Liver (tissue), 9 donors: Measurements from ENCODE around the gene DNAJA2. TPM values are rescaled to one million over a fixed set of nuclear protein-coding genes. Genes with fewer than 3 reads are reported as not detected.

Experiments
- DNase-seq: peaks from one replicate; pipeline ENCODE4 v3.0.0-alpha.2; 2017; ENCODE audit warnings: low spot score
- H3K27ac ChIP-seq, 2 donors: one replicate each; pipeline ENCODE4 v1.7.0; 2013; ENCODE audit warnings: inconsistent platforms in 2 of 2, low read length in 2 of 2, control low read depth in 1 of 2, low read depth in 1 of 2, mild to moderate bottlenecking in 1 of 2
- H3K27me3 ChIP-seq, 4 donors: one replicate each; pipeline versions ENCODE4 v1.6.1 to v1.7.0; 2013; ENCODE audit warnings: low read length in 3 of 4, inconsistent platforms in 1 of 4, mild to moderate bottlenecking in 1 of 4, moderate library complexity in 1 of 4; ENCODE audit not compliant: control insufficient read depth in 4 of 4, insufficient read depth in 4 of 4
- H3K36me3 ChIP-seq, 4 donors: one replicate each; pipeline versions ENCODE4 v1.6.1 to v1.7.0; 2013; ENCODE audit warnings: low read length in 3 of 4, mild to moderate bottlenecking in 3 of 4, low read depth in 1 of 4, moderate library complexity in 1 of 4; ENCODE audit not compliant: control insufficient read depth in 4 of 4, insufficient read depth in 3 of 4
- H3K4me1 ChIP-seq, 4 donors: one replicate each; pipeline versions ENCODE4 v1.6.1 to v1.7.0; 2013; ENCODE audit warnings: low read length in 3 of 4, mild to moderate bottlenecking in 3 of 4, moderate library complexity in 1 of 4; ENCODE audit not compliant: control insufficient read depth in 4 of 4, insufficient read depth in 4 of 4
- H3K4me3 ChIP-seq, 3 donors: one replicate each; pipeline versions ENCODE4 v1.6.1 to v1.7.0; 2013; ENCODE audit warnings: low read length in 3 of 3, control low read depth in 1 of 3, low read depth in 1 of 3, mild to moderate bottlenecking in 1 of 3
- H3K9ac ChIP-seq, 2 donors: one replicate each; pipeline ENCODE4 v1.7.0; 2013; ENCODE audit warnings: low read length in 2 of 2, mild to moderate bottlenecking in 2 of 2, moderate library complexity in 2 of 2, control low read depth in 1 of 2, low read depth in 1 of 2
- H3K9me3 ChIP-seq, 4 donors: one replicate each; pipeline versions ENCODE4 v1.6.1 to v1.7.0; 2013; ENCODE audit warnings: low read length in 3 of 4; ENCODE audit not compliant: control insufficient read depth in 4 of 4
- EGR1 ChIP-seq, 2 donors: IDR thresholded peaks; 2 replicates each; pipeline ENCODE4 v1.6.1; 2016 to 2018; ENCODE audit warnings: antibody characterized with exemption in 2 of 2, low read depth in 2 of 2
- FOXA1 ChIP-seq: IDR thresholded peaks from 2 replicates; pipeline ENCODE4 v1.6.1; 2016; ENCODE audit warnings: antibody characterized with exemption
- FOXA2 ChIP-seq: IDR thresholded peaks from 2 replicates; pipeline ENCODE4 v1.6.1; 2016; ENCODE audit warnings: antibody characterized with exemption
- GABPA ChIP-seq, 2 donors: IDR thresholded peaks in 1 of 2; conservative IDR thresholded peaks in 1 of 2; 2 replicates each; pipeline ENCODE4 v1.6.1; 2016; ENCODE audit warnings: antibody characterized with exemption in 2 of 2, mild to moderate bottlenecking in 1 of 2, moderate library complexity in 1 of 2
- HNF4A ChIP-seq, 2 donors: conservative IDR thresholded peaks; 2 replicates each; pipeline ENCODE4 v1.6.1; 2016; ENCODE audit warnings: antibody characterized with exemption in 2 of 2, mild to moderate bottlenecking in 2 of 2
- HNF4G ChIP-seq: IDR thresholded peaks from 2 replicates; pipeline ENCODE4 v1.6.1; 2016; ENCODE audit warnings: antibody characterized with exemption
- JUND ChIP-seq, 2 donors: IDR thresholded peaks; 2 replicates each; pipeline ENCODE4 v1.6.1; 2016; ENCODE audit warnings: antibody characterized with exemption in 2 of 2
- NR2F2 ChIP-seq: IDR thresholded peaks from 2 replicates; pipeline ENCODE4 v1.6.1; 2016; ENCODE audit warnings: antibody characterized with exemption
- RAD21 ChIP-seq, 2 donors: IDR thresholded peaks; 2 replicates each; pipeline ENCODE4 v1.6.1; 2016; ENCODE audit warnings: antibody characterized with exemption in 2 of 2, mild to moderate bottlenecking in 2 of 2
- RXRA ChIP-seq, 2 donors: IDR thresholded peaks; 2 replicates each; pipeline ENCODE4 v1.6.1; 2017 to 2018; ENCODE audit warnings: antibody characterized with exemption in 2 of 2, mild to moderate bottlenecking in 1 of 2
- SP1 ChIP-seq: IDR thresholded peaks from 2 replicates; pipeline ENCODE4 v1.6.1; 2018; ENCODE audit warnings: antibody characterized with exemption, mild to moderate bottlenecking
- TAF1 ChIP-seq: conservative IDR thresholded peaks from 2 replicates; pipeline ENCODE4 v1.6.1; 2016; ENCODE audit warnings: antibody characterized with exemption, mild to moderate bottlenecking
- YY1 ChIP-seq: IDR thresholded peaks from 2 replicates; pipeline ENCODE4 v1.6.1; 2016; ENCODE audit warnings: antibody characterized with exemption, mild to moderate bottlenecking
- WGBS: extraction: QIAGEN DNeasy Blood & Tissue Kit; methylation state at CpG from one replicate; pipeline ENCODE4 v1.1.7; 2013; 5-methylcytosine and 5-hydroxymethylcytosine counted together
- polyA plus RNA-seq, 2 donors: library from polyadenylated mRNA; stranded (reverse) in 1 of 2; unstranded in 1 of 2; fragments of 200-250 nt in 1 of 2; fragments of >200 nt in 1 of 2; fragmentation: Nextera tagmentation in 1 of 2; extraction: Ambion mirVana in 1 of 2; gene quantifications; one replicate each; pipeline versions ENCODE4 v1.2.1 to v1.2.3, GENCODE V29; 2013 to 2015
- total RNA-seq, 2 donors: library from RNA; depleted of rRNA; stranded (reverse); fragments of >200 nt; gene quantifications; one replicate each; pipeline ENCODE4 v1.2.3, GENCODE V29; 2014
- TF ChIP-seq, protein P1 (sequence below): IDR thresholded peaks from 2 replicates; pipeline ENCODE4 v1.6.1; 2016; ENCODE audit warnings: antibody characterized with exemption, mild to moderate bottlenecking
- TF ChIP-seq, protein P2 (sequence below): IDR thresholded peaks from 2 replicates; pipeline ENCODE4 v1.6.1; 2016; ENCODE audit warnings: antibody characterized with exemption
- TF ChIP-seq, protein P3 (sequence below): IDR thresholded peaks from 2 replicates; pipeline ENCODE4 v1.6.1; 2016; ENCODE audit warnings: antibody characterized with exemption
- TF ChIP-seq, protein P4 (sequence below): IDR thresholded peaks from 2 replicates; pipeline ENCODE4 v1.6.1; 2016; ENCODE audit warnings: antibody characterized with exemption
- TF ChIP-seq, protein P5 (sequence below): fragments of 150-350 bp; IDR thresholded peaks from 2 replicates; pipeline ENCODE4 v1.5.1; 2017; ENCODE audit warnings: improper control_type of control experiment, low read depth, low read length; ENCODE audit not compliant: missing input control
- donor health status: healthy.
- donor health status: healthy.
- donor health status: healthy.
- donor health status: healthy.
- donor health status: healthy.

The DNAJA2 gene
- total and polyA plus RNA-seq, 4 donors: 22.7 to 32.8 (median 25.5) TPM

DNA sequence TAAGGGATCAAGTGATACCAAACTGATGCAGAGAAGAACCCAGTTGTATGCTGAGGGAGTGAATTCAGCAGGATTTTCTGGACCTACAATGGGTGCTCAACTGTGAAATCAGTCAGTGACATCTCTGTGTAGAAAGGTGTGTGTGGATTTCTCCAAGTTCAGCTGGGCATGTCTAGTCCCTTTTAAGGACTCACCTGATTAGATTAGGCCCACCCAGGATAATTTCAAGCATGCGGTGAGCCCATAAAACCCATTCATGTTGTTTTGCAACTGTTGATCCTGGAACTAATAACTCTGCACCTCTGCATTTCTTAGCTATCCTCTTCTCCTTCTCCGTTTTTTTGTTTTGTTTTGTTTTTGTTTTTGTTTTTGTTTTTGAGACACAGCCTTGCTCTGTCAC, 35.1 kb upstream of the DNAJA2 start:
- WGBS: 86% methylated on average over 2 of the region's 2 CpGs
- no peaks in the 10 kb centered on the region for H3K9me3 ChIP-seq

DNA sequence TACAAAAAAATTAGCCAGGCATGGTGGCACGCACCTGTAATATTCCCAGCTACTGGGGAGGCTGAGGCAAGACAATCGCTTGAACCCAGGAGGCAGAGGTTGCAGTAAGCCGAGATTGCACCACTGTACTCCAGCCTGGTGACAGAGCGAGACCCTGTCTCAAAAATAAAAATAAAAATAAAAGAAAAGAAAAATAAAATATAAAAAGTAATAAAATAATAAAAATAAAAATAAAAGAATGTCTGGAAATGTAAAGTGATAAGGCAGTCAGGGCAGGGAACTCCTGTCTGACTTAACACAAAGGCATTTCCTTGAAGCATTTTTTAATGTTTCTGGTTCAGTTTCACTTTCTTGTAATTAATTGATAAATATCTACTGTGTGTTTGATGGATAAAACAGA, 34.7 kb upstream of the DNAJA2 start:
- Histone ChIP-seq H3K27me3 (no peaks in the 10 kb centered on the region), H3K4me1 (no peaks in the 10 kb centered on the region), H3K27ac (no peak overlapping the region), H3K9ac (no peak overlapping the region), H3K36me3 (no peaks in the 10 kb centered on the region), H3K9me3 (no peaks in the 10 kb centered on the region), H3K4me3 (no peak overlapping the region)
- DNase-seq: no peak
- WGBS: 95% methylated on average over 4 of the region's 4 CpGs
- TF ChIP-seq HNF4G (no peak), JUND (IDR thresholded peaks at IDR 0.05) (no peak), NR2F2 (no peak), FOXA2 (no peak), FOXA1 (no peak), RAD21 (IDR thresholded peaks at IDR 0.05) (no peak), RXRA (IDR thresholded peaks at IDR 0.05) (no peak), TAF1 (no peak), YY1 (no peak), EGR1 (IDR thresholded peaks at IDR 0.05; ENCODE audit: low read depth in 2 of 2) (no peak)
- TF ChIP-seq, protein P1, sequence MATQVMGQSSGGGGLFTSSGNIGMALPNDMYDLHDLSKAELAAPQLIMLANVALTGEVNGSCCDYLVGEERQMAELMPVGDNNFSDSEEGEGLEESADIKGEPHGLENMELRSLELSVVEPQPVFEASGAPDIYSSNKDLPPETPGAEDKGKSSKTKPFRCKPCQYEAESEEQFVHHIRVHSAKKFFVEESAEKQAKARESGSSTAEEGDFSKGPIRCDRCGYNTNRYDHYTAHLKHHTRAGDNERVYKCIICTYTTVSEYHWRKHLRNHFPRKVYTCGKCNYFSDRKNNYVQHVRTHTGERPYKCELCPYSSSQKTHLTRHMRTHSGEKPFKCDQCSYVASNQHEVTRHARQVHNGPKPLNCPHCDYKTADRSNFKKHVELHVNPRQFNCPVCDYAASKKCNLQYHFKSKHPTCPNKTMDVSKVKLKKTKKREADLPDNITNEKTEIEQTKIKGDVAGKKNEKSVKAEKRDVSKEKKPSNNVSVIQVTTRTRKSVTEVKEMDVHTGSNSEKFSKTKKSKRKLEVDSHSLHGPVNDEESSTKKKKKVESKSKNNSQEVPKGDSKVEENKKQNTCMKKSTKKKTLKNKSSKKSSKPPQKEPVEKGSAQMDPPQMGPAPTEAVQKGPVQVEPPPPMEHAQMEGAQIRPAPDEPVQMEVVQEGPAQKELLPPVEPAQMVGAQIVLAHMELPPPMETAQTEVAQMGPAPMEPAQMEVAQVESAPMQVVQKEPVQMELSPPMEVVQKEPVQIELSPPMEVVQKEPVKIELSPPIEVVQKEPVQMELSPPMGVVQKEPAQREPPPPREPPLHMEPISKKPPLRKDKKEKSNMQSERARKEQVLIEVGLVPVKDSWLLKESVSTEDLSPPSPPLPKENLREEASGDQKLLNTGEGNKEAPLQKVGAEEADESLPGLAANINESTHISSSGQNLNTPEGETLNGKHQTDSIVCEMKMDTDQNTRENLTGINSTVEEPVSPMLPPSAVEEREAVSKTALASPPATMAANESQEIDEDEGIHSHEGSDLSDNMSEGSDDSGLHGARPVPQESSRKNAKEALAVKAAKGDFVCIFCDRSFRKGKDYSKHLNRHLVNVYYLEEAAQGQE: no peak

More for the DNA sequence above, 35.1 kb upstream of the DNAJA2 start:
- DNase-seq: no peak
- H3K36me3 ChIP-seq: no peaks in the 10 kb centered on the region
- no peaks in the 10 kb centered on the region for H3K4me1 ChIP-seq
- no peak for TF ChIP-seq SP1
- no peak for TF ChIP-seq HNF4A (conservative IDR thresholded peaks at IDR 0.05)
- TF ChIP-seq, protein P2, sequence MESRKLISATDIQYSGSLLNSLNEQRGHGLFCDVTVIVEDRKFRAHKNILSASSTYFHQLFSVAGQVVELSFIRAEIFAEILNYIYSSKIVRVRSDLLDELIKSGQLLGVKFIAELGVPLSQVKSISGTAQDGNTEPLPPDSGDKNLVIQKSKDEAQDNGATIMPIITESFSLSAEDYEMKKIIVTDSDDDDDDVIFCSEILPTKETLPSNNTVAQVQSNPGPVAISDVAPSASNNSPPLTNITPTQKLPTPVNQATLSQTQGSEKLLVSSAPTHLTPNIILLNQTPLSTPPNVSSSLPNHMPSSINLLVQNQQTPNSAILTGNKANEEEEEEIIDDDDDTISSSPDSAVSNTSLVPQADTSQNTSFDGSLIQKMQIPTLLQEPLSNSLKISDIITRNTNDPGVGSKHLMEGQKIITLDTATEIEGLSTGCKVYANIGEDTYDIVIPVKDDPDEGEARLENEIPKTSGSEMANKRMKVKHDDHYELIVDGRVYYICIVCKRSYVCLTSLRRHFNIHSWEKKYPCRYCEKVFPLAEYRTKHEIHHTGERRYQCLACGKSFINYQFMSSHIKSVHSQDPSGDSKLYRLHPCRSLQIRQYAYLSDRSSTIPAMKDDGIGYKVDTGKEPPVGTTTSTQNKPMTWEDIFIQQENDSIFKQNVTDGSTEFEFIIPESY: no peak
- TF ChIP-seq RAD21 (IDR thresholded peaks at IDR 0.05): no peak
- TF ChIP-seq, protein P1: no peak
- no peak for TF ChIP-seq NR2F2
- no peak for TF ChIP-seq YY1
- TF ChIP-seq, protein P3, sequence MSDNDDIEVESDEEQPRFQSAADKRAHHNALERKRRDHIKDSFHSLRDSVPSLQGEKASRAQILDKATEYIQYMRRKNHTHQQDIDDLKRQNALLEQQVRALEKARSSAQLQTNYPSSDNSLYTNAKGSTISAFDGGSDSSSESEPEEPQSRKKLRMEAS: no peak
- no peak for TF ChIP-seq TAF1
- TF ChIP-seq GABPA (IDR thresholded peaks at IDR 0.05 in 1 of 2, conservative IDR thresholded peaks at IDR 0.05 in 1 of 2): no peak
- TF ChIP-seq FOXA2: no peak
- TF ChIP-seq FOXA1: no peak
- TF ChIP-seq, protein P4, sequence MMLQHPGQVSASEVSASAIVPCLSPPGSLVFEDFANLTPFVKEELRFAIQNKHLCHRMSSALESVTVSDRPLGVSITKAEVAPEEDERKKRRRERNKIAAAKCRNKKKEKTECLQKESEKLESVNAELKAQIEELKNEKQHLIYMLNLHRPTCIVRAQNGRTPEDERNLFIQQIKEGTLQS: no peak
- TF ChIP-seq, protein P5, sequence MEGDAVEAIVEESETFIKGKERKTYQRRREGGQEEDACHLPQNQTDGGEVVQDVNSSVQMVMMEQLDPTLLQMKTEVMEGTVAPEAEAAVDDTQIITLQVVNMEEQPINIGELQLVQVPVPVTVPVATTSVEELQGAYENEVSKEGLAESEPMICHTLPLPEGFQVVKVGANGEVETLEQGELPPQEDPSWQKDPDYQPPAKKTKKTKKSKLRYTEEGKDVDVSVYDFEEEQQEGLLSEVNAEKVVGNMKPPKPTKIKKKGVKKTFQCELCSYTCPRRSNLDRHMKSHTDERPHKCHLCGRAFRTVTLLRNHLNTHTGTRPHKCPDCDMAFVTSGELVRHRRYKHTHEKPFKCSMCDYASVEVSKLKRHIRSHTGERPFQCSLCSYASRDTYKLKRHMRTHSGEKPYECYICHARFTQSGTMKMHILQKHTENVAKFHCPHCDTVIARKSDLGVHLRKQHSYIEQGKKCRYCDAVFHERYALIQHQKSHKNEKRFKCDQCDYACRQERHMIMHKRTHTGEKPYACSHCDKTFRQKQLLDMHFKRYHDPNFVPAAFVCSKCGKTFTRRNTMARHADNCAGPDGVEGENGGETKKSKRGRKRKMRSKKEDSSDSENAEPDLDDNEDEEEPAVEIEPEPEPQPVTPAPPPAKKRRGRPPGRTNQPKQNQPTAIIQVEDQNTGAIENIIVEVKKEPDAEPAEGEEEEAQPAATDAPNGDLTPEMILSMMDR: no peak
- no peak for TF ChIP-seq JUND (IDR thresholded peaks at IDR 0.05)
- no peak for TF ChIP-seq RXRA (IDR thresholded peaks at IDR 0.05)
- TF ChIP-seq EGR1 (IDR thresholded peaks at IDR 0.05; ENCODE audit: low read depth in 2 of 2): no peak
- no peak for TF ChIP-seq HNF4G
- no peaks in the 10 kb centered on the region for H3K27me3 ChIP-seq
- no peak overlapping the region for H3K27ac ChIP-seq
- no peak overlapping the region for H3K9ac ChIP-seq
- no peak overlapping the region for H3K4me3 ChIP-seq
